HCT116 (cell line): Measurements from ENCODE around the gene NSMCE3. TPM values are rescaled to one million over a fixed set of nuclear protein-coding genes. Genes with fewer than 3 reads are reported as not detected.
A peak's percentile ranks its signal among the peaks of the same experiment; 100 is the strongest.

Experiments used
- ATAC-seq: fragments of 200-7000 bp; cut with Tn5 transposase; 2 replicates; pipeline ENCODE4 v1.9.1; 2020; ENCODE audit warnings: mild to moderate bottlenecking, moderate library complexity
- BruUV-seq: library from RNA; stranded (reverse); fragments of 400-500 nt; replicated peaks from 2 replicates; lab custom pipeline; 2021; lab: Mats Ljungman, UMichigan
- CTCF ChIA-PET: fragments of 300-600 bp; sonication (Branson Sonifier 250); formaldehyde crosslinking; loops from one replicate; lab custom pipeline; 2021; ENCODE audit warnings: antibody characterized with exemption; lab: Charles Lee
- POLR2A ChIA-PET: fragments of 300-600, 350-600 bp; sonication (Branson Sonifier 250); formaldehyde crosslinking; loops from one replicate; lab custom pipeline; 2021; ENCODE audit warnings: antibody characterized with exemption; lab: Charles Lee
- RAD21 ChIA-PET, 2 experiments: fragments of 300-600 bp; sonication (Branson Sonifier 250); formaldehyde crosslinking; loops; one replicate each; lab custom pipeline; 2023; ENCODE audit warnings: low total read pairs in 2 of 2; ENCODE audit not compliant: uncharacterized antibody in 2 of 2, unreplicated experiment in 2 of 2, low non-redundant PET in 1 of 2; lab: Charles Lee
- DNase-seq: peaks from one replicate; pipeline ENCODE4 v3.0.0-alpha.2; 2010; ENCODE audit warnings: low read depth, low spot score
- H2AFZ ChIP-seq: fragments of 200-600 bp; shearing (Covaris generic), sonication (generic); 2 replicates; pipeline ENCODE4 v1.6.1; 2017; ENCODE audit warnings: low read depth, mixed run types, mixed read lengths, antibody characterized with exemption, low read length; ENCODE audit not compliant: poor library complexity, severe bottlenecking
- H3K27ac ChIP-seq: 2 replicates; pipeline ENCODE4 v1.5.1; 2012; ENCODE audit warnings: low read depth, low read length
- H3K27me3 ChIP-seq: fragments of 200-600 bp; sonication (generic); 2 replicates; pipeline ENCODE4 v1.6.1; 2016; ENCODE audit warnings: mixed run types, low read length, mixed read lengths; ENCODE audit not compliant: insufficient read depth
- H3K36me3 ChIP-seq, 2 experiments: fragments of 200-500 bp in 1 of 2; fragments of 200-600 bp in 1 of 2; sonication (Bioruptor generic) in 1 of 2; sonication (generic) in 1 of 2; 2 replicates each; pipeline versions ENCODE4 v1.5.1 to v1.6.1; 2014 to 2016; ENCODE audit warnings: low read length in 2 of 2, inconsistent platforms in 1 of 2, mixed read lengths in 1 of 2, mixed run types in 1 of 2; ENCODE audit not compliant: insufficient read depth in 2 of 2, control insufficient read depth in 1 of 2
- H3K4me1 ChIP-seq, 2 experiments: fragments of 200-600 bp in 1 of 2; sonication (generic) in 1 of 2; 2 replicates each; pipeline versions ENCODE4 v1.5.1 to v1.6.1; 2012 to 2017; ENCODE audit warnings: low read length in 2 of 2, inconsistent platforms in 1 of 2, mild to moderate bottlenecking in 1 of 2, mixed read lengths in 1 of 2, mixed run types in 1 of 2, moderate library complexity in 1 of 2; ENCODE audit not compliant: insufficient read depth in 2 of 2, control insufficient read depth in 1 of 2
- H3K4me2 ChIP-seq: fragments of 200-600 bp; sonication (generic); 2 replicates; pipeline ENCODE4 v1.6.1; 2017; ENCODE audit warnings: mixed run types, low read length, mixed read lengths
- H3K4me3 ChIP-seq, 2 experiments: fragments of 200-600 bp in 1 of 2; sonication (generic) in 1 of 2; replicated peaks in 1 of 2; 2 replicates each; pipeline ENCODE4 v1.5.1; 2011 to 2016; ENCODE audit warnings: low read length in 2 of 2, control low read depth in 1 of 2, low read depth in 1 of 2, mild to moderate bottlenecking in 1 of 2, mixed read lengths in 1 of 2, mixed run types in 1 of 2
- H3K79me2 ChIP-seq: fragments of 200-600 bp; sonication (generic); 2 replicates; pipeline ENCODE4 v1.6.1; 2017; ENCODE audit warnings: mild to moderate bottlenecking, mixed run types, low read length, moderate library complexity, mixed read lengths; ENCODE audit not compliant: insufficient read depth
- H3K9ac ChIP-seq: fragments of 200-600 bp; sonication (generic); 2 replicates; pipeline ENCODE4 v1.6.1; 2016; ENCODE audit warnings: low read length, mixed read lengths
- H3K9me2 ChIP-seq: fragments of 200-600 bp; sonication (generic), shearing (Covaris generic); 2 replicates; pipeline ENCODE4 v1.6.1; 2017; ENCODE audit warnings: mixed run types, mild to moderate bottlenecking, moderate library complexity; ENCODE audit not compliant: insufficient read depth
- H3K9me3 ChIP-seq, 2 experiments: fragments of 200-500 bp in 1 of 2; fragments of 200-600 bp in 1 of 2; sonication (Bioruptor generic) in 1 of 2; sonication (generic) in 1 of 2; 2 replicates each; pipeline ENCODE4 v1.6.1; 2014 to 2017; ENCODE audit warnings: low read length in 2 of 2, mixed read lengths in 2 of 2, inconsistent platforms in 1 of 2, low read depth in 1 of 2, mild to moderate bottlenecking in 1 of 2, mixed run types in 1 of 2, moderate library complexity in 1 of 2; ENCODE audit not compliant: control insufficient read depth in 1 of 2, insufficient read depth in 1 of 2
- H4K20me1 ChIP-seq: fragments of 200-600 bp; sonication (generic), shearing (Covaris generic); 2 replicates; pipeline ENCODE4 v1.6.1; 2017; ENCODE audit warnings: mixed run types, mild to moderate bottlenecking, moderate library complexity; ENCODE audit not compliant: insufficient read depth
- EZH2phosphoT487 ChIP-seq: fragments of 200-600 bp; IDR thresholded peaks from 2 replicates; pipeline ENCODE4 v1.6.1; 2018; ENCODE audit warnings: antibody characterized with exemption, borderline replicate concordance
- POLR2A ChIP-seq: IDR thresholded peaks from 2 replicates; pipeline ENCODE4 v1.7.0; 2011; ENCODE audit warnings: borderline replicate concordance; ENCODE audit not compliant: insufficient read depth, insufficient read length; ENCODE audit errors: extremely low read depth
- POLR2AphosphoS5 ChIP-seq: IDR thresholded peaks from 2 replicates; pipeline ENCODE4 v1.6.1; 2011; ENCODE audit warnings: mild to moderate bottlenecking, low read depth, low read length, moderate library complexity
- SP1 ChIP-seq: IDR thresholded peaks from 2 replicates; pipeline ENCODE4 v1.6.1; 2012; ENCODE audit warnings: low read depth
- YY1 ChIP-seq: IDR thresholded peaks from 2 replicates; pipeline ENCODE4 v1.6.1; 2011; ENCODE audit warnings: low read length, low read depth, moderate library complexity, mild to moderate bottlenecking; ENCODE audit not compliant: insufficient replicate concordance; ENCODE audit errors: extremely low read depth
- ZNF274 ChIP-seq: fragments of 200-500 bp; sonication (Bioruptor generic); IDR thresholded peaks from 2 replicates; pipeline ENCODE4 v1.6.1; 2014; ENCODE audit warnings: mild to moderate bottlenecking, low read depth, low read length, inconsistent platforms
- intact Hi-C: fragments of 100-400 bp; cut with micrococcal nuclease; formaldehyde crosslinking; loops from 2 replicates; pipeline ENCODE4 v1.10.0; 2022
- total RNA-seq: library from RNA; stranded (reverse); gene quantifications from one replicate; pipeline ENCODE4 v1.2.1, GENCODE V29; 2021; ENCODE audit not compliant: unreplicated experiment
- TF ChIP-seq, protein P1 (sequence below): IDR thresholded peaks from 2 replicates; pipeline ENCODE4 v1.6.1; 2012
- TF ChIP-seq, protein P2 (sequence below), 3 experiments: fragments of 200-600 bp in 1 of 3; sonication (generic) in 1 of 3; IDR thresholded peaks in 2 of 3; conservative IDR thresholded peaks in 1 of 3; 2 replicates each; pipeline ENCODE4 v1.5.1; 2012 to 2017; ENCODE audit warnings: low read depth in 2 of 3, low read length in 2 of 3, antibody characterized with exemption in 1 of 3, borderline replicate concordance in 1 of 3, control low read depth in 1 of 3, mild to moderate bottlenecking in 1 of 3, mixed read lengths in 1 of 3, mixed run types in 1 of 3, moderate library complexity in 1 of 3; ENCODE audit not compliant: insufficient read depth in 1 of 3
- TF ChIP-seq, protein P3 (sequence below): IDR thresholded peaks from 2 replicates; pipeline ENCODE4 v1.6.1; 2012

NSMCE3 gene
- total RNA-seq, 1 experiment from 2014 or later, result 5.7 TPM

GRCh38 chr15:29278436-29279105 is 8.9 kb upstream of the NSMCE3 start (continued):
- no peak for TF ChIP-seq ZNF274
- TF ChIP-seq EZH2phosphoT487, result no peak
- no peak for TF ChIP-seq POLR2A
- TF ChIP-seq SP1, result peak; percentile 56; the same call in 1 of the 2 replicates

GRCh38 chr15:29276366-29276765 is 6.7 kb upstream of the NSMCE3 start:
- Histone ChIP-seq H4K20me1 (no peaks in the 10 kb centered on the region), H3K9me2 (no peaks in the 10 kb centered on the region), H3K9ac (no peak overlapping the region), H3K9me3 (no peaks in the 10 kb centered on the region), H3K27me3 (no peaks in the 10 kb centered on the region), H2AFZ (no peak overlapping the region), H3K4me2 (no peak overlapping the region), H3K27ac (no peak overlapping the region), H3K4me1 (peaks cover 16 to 17% of the 10 kb centered on the region in 2 experiments), H3K79me2 (no peaks in the 10 kb centered on the region), H3K36me3 (no peaks in the 10 kb centered on the region), H3K4me3 (no peak overlapping the region)
- POLR2A ChIA-PET, result no interaction called here
- BruUV-seq, result no TSS peak
- intact Hi-C loops, result no loop called here
- no peak for ATAC-seq
- RAD21 ChIA-PET, result no interaction called here
- no peak for DNase-seq
- CTCF ChIA-PET, result no interaction called here
- TF ChIP-seq, protein P1, sequence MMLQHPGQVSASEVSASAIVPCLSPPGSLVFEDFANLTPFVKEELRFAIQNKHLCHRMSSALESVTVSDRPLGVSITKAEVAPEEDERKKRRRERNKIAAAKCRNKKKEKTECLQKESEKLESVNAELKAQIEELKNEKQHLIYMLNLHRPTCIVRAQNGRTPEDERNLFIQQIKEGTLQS, result no peak
- no peak for TF ChIP-seq POLR2AphosphoS5
- TF ChIP-seq, protein P2, sequence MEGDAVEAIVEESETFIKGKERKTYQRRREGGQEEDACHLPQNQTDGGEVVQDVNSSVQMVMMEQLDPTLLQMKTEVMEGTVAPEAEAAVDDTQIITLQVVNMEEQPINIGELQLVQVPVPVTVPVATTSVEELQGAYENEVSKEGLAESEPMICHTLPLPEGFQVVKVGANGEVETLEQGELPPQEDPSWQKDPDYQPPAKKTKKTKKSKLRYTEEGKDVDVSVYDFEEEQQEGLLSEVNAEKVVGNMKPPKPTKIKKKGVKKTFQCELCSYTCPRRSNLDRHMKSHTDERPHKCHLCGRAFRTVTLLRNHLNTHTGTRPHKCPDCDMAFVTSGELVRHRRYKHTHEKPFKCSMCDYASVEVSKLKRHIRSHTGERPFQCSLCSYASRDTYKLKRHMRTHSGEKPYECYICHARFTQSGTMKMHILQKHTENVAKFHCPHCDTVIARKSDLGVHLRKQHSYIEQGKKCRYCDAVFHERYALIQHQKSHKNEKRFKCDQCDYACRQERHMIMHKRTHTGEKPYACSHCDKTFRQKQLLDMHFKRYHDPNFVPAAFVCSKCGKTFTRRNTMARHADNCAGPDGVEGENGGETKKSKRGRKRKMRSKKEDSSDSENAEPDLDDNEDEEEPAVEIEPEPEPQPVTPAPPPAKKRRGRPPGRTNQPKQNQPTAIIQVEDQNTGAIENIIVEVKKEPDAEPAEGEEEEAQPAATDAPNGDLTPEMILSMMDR (IDR thresholded peaks at IDR 0.05 in 2 of 3, conservative IDR thresholded peaks at IDR 0.05 in 1 of 3; ENCODE audit: borderline replicate concordance in 1 of 3, insufficient read depth in 1 of 3, low read depth in 2 of 3, low read length in 2 of 3), result no peak
- TF ChIP-seq, protein P3, sequence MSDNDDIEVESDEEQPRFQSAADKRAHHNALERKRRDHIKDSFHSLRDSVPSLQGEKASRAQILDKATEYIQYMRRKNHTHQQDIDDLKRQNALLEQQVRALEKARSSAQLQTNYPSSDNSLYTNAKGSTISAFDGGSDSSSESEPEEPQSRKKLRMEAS, result no peak
- TF ChIP-seq YY1, result no peak
